NCI-H128 (cell line): ENCODE measurements around the gene FRMD4B.

ENCODE experiments used
- DNase-seq: peaks from one replicate; lab custom pipeline; 2025; ENCODE audit not compliant: unreplicated experiment; lab: John Stamatoyannopoulos, UW

FRMD4B gene

GRCh38 chr3:69207031-69207430 is 178.9 kb downstream of the FRMD4B start:
- DNase-seq, result no peak

- DNase-seq, result no peak
Measured at GRCh38 chr3:69205385-69205784, 180.5 kb downstream of the FRMD4B start.

- DNase-seq, result no peak
Measured at GRCh38 chr3:69204315-69204957, 181.5 kb downstream of the FRMD4B start.

GRCh38 chr3:69203631-69204314 is 182.1 kb downstream of the FRMD4B start:
- DNase-seq, result no peak

- no peak for DNase-seq
Measured at GRCh38 chr3:69201658-69202057, 184.2 kb downstream of the FRMD4B start.

- no peak for DNase-seq
Measured at GRCh38 chr3:69200384-69201068, 185.4 kb downstream of the FRMD4B start.

- DNase-seq, result no peak
Measured at GRCh38 chr3:69199942-69200341, 185.9 kb downstream of the FRMD4B start.

GRCh38 chr3:69197922-69198530 is 187.9 kb downstream of the FRMD4B start:
- no peak for DNase-seq

- no peak for DNase-seq
Measured at GRCh38 chr3:69197455-69197854, 188.4 kb downstream of the FRMD4B start.

- no peak for DNase-seq
Measured at GRCh38 chr3:69196876-69197275, 189.0 kb downstream of the FRMD4B start.

GRCh38 chr3:69194431-69195165 is 191.3 kb downstream of the FRMD4B start:
- no peak for DNase-seq

- no peak for DNase-seq
Measured at GRCh38 chr3:69193749-69194148, 192.1 kb downstream of the FRMD4B start.

- no peak for DNase-seq
Measured at GRCh38 chr3:69191516-69191915, 194.4 kb downstream of the FRMD4B start.

GRCh38 chr3:69189487-69189886 is 196.4 kb downstream of the FRMD4B start:
- no peak for DNase-seq

- DNase-seq, result no peak
Measured at GRCh38 chr3:69186575-69187093, 199.3 kb downstream of the FRMD4B start.

GRCh38 chr3:69182588-69183316 is 203.1 kb downstream of the FRMD4B start:
- DNase-seq, result no peak

- no peak for DNase-seq
Measured at GRCh38 chr3:69181592-69182211, 204.2 kb downstream of the FRMD4B start.

GRCh38 chr3:69180869-69181591 is 204.9 kb downstream of the FRMD4B start:
- DNase-seq, result no peak

- no peak for DNase-seq
Measured at GRCh38 chr3:69179740-69180372, 206.0 kb downstream of the FRMD4B start.
